ENCODE measurements around the gene HBA2. TPM values are rescaled to one million over a fixed set of nuclear protein-coding genes. Genes with fewer than 3 reads are reported as not detected.
"Not testable (repeated sequence)": the region's sequence is repeated elsewhere in the genome, so short reads cannot be mapped to it uniquely, and the experiment has no call there.

The HBA2 gene
- total RNA-seq (2014; rRNA removed; shearing (Covaris generic)) (1.9 TPM in 1 of 2 replicates, not detected in the other), polyA plus RNA-seq (2016; fragmentation: Nextera tagmentation; extraction: Ambion mirVana) (7.8 and 11.7 TPM in 2 replicates)
- long read RNA-seq, result 0 reads

GRCh38 chr16:172374-172941 lies at the start of gene HBA2:
Gene HBA2 (plus strand): TSS chr16:172876. CDS start chr16:172913, 37 bp downstream.
- not testable (repeated sequence) for H3K27ac Mint-ChIP-seq; H3K36me3 Mint-ChIP-seq (ENCODE audit: low read depth); H3K79me2 ChIP-seq (replicated peaks; ENCODE audit: insufficient read depth); H3K27ac ChIP-seq (ENCODE audit: low read depth); H4K20me1 ChIP-seq (replicated peaks; ENCODE audit: insufficient read depth); H2AFZ ChIP-seq; H3K4me2 ChIP-seq; H3K9me3 Mint-ChIP-seq; H3F3A ChIP-seq (replicated peaks; ENCODE audit: low read depth); H3K36me3 ChIP-seq (ENCODE audit: insufficient read depth); H3K9me2 ChIP-seq (ENCODE audit: insufficient read depth); DNase-seq (ENCODE audit: low spot score)
- Mint-ChIP-seq H3K27me3 (ENCODE audit: insufficient read depth, low read depth, poor library complexity) (peaks cover 77% of the 10 kb centered on the region), H3K4me3 (peak within 1 kb of the TSS; percentile 52), H3K4me1 (peaks cover 42% of the 10 kb centered on the region)
- Histone ChIP-seq H3K4me3 (peak within 1 kb of the TSS; percentile 30; the same call in 1 of the 2 replicates), H3K27me3 (ENCODE audit: insufficient read depth) (peaks cover 84% of the 10 kb centered on the region), H3K4me1 (ENCODE audit: insufficient read depth) (peaks cover 38% of the 10 kb centered on the region)
- ATAC-seq, result peak; percentile 4; the same call in 2 of the 3 replicates

- H3K79me2 ChIP-seq (replicated peaks; ENCODE audit: insufficient read depth); H3K4me3 Mint-ChIP-seq; H3K4me3 ChIP-seq; H3K9me3 Mint-ChIP-seq; H3K36me3 ChIP-seq (ENCODE audit: insufficient read depth); ATAC-seq; H3K36me3 Mint-ChIP-seq (ENCODE audit: low read depth); H4K20me1 ChIP-seq (replicated peaks; ENCODE audit: insufficient read depth); H3K27me3 Mint-ChIP-seq (ENCODE audit: insufficient read depth, low read depth, poor library complexity); H3K4me2 ChIP-seq; H3K27ac Mint-ChIP-seq; H3K9me2 ChIP-seq (ENCODE audit: insufficient read depth); H3K27ac ChIP-seq (ENCODE audit: low read depth); H2AFZ ChIP-seq; H3F3A ChIP-seq (replicated peaks; ENCODE audit: low read depth); DNase-seq (ENCODE audit: low spot score); H3K4me1 ChIP-seq (ENCODE audit: insufficient read depth); H3K27me3 ChIP-seq (ENCODE audit: insufficient read depth); H3K4me1 Mint-ChIP-seq: not testable (repeated sequence)
These were observed 48.9 kb upstream of the HBA2 start for GRCh38 chr16:123558-124350.

GRCh38 chr16:125011-125410 lies 47.7 kb upstream of the HBA2 start:
- Mint-ChIP-seq H3K4me1 (peaks cover 3% of the 10 kb centered on the region; the same call in 1 of the 3 replicates), H3K9me3 (no peaks in the 10 kb centered on the region), H3K27ac (no peak overlapping the region), H3K4me3 (no peak overlapping the region), H3K36me3 (ENCODE audit: low read depth) (no peaks in the 10 kb centered on the region), H3K27me3 (ENCODE audit: insufficient read depth, low read depth, poor library complexity) (peaks cover 2% of the 10 kb centered on the region)
- ATAC-seq (no peak), DNase-seq (ENCODE audit: low spot score) (no peak)
- H3K36me3 ChIP-seq (ENCODE audit: insufficient read depth), result no peaks in the 10 kb centered on the region
- 0 out of 2 replicates have a peak, but pooled peaks cover 3% of the 10 kb centered on the region for H3K79me2 ChIP-seq (replicated peaks; ENCODE audit: insufficient read depth)
- no peaks in the 10 kb centered on the region for H3K9me2 ChIP-seq (ENCODE audit: insufficient read depth)
- H3F3A ChIP-seq (replicated peaks; ENCODE audit: low read depth), result 0 out of 2 replicates have a peak, but pooled peaks cover 3% of the 10 kb centered on the region
- no peak overlapping the region for H2AFZ ChIP-seq
- H3K27me3 ChIP-seq (ENCODE audit: insufficient read depth), result no peaks in the 10 kb centered on the region
- TF ChIP-seq ZNF462 (CRISPR knock-in tag; IDR thresholded peaks at IDR 0.05) (no peak), JUNB (IDR thresholded peaks at IDR 0.05; ENCODE audit: unreplicated experiment) (no peak), CTCF (conservative IDR thresholded peaks at IDR 0.05; ENCODE audit: low read depth in 2 of 2) (no peak)
- H3K4me2 ChIP-seq, result no peak overlapping the region
- H3K4me3 ChIP-seq, result no peak overlapping the region
- no peak overlapping the region for H3K27ac ChIP-seq (ENCODE audit: low read depth)
- H4K20me1 ChIP-seq (replicated peaks; ENCODE audit: insufficient read depth), result peaks cover 12% of the 10 kb centered on the region
- H3K4me1 ChIP-seq (ENCODE audit: insufficient read depth), result no peaks in the 10 kb centered on the region; the same call in 1 of the 2 replicates
